MCF 10A (cell line): ENCODE data around the gene AKR1D1. TPM values are rescaled to one million over a fixed set of nuclear protein-coding genes. Genes with fewer than 3 reads are reported as not detected.
"Not testable (repeated sequence)": the region's sequence is repeated elsewhere in the genome, so short reads cannot be mapped to it uniquely, and the experiment has no call there.

Source experiments
- BruUV-seq: library from RNA; stranded (reverse); fragments of 400-500 nt; replicated peaks from 2 replicates; lab custom pipeline; 2021; lab: Mats Ljungman, UMichigan
- CTCF ChIA-PET: fragments of 300-600 bp; sonication (Branson Sonifier 250); formaldehyde crosslinking; extraction: SDS; loops from one replicate; lab custom pipeline; 2021; ENCODE audit warnings: antibody characterized with exemption, inconsistent platforms; lab: Yijun Ruan, JAX
- POLR2A ChIA-PET: fragments of 300-600, 350-650 bp; sonication (Branson Sonifier 250); formaldehyde crosslinking; extraction: SDS; loops from one replicate; lab custom pipeline; 2020; ENCODE audit warnings: antibody characterized with exemption, inconsistent platforms; lab: Yijun Ruan, JAX
- DNase-seq: peaks from one replicate; pipeline ENCODE4 v3.0.0-alpha.2; 2018; ENCODE audit not compliant: unreplicated experiment
- H3K27ac Mint-ChIP-seq: one replicate; pipeline ENCODE4 v1.8.0; 2022; ENCODE audit warnings: mild to moderate bottlenecking, low read depth, mixed read lengths; ENCODE audit not compliant: unreplicated experiment
- H3K27me3 Mint-ChIP-seq: one replicate; pipeline ENCODE4 v1.8.0; 2022; ENCODE audit warnings: mixed read lengths; ENCODE audit not compliant: insufficient read depth, unreplicated experiment
- H3K36me3 Mint-ChIP-seq: one replicate; pipeline ENCODE4 v1.8.0; 2022; ENCODE audit warnings: mild to moderate bottlenecking, moderate library complexity, mixed read lengths; ENCODE audit not compliant: insufficient read depth, unreplicated experiment
- H3K4me1 Mint-ChIP-seq: one replicate; pipeline ENCODE4 v1.8.0; 2022; ENCODE audit warnings: mixed read lengths; ENCODE audit not compliant: insufficient read depth, unreplicated experiment
- H3K4me3 Mint-ChIP-seq: one replicate; pipeline ENCODE4 v1.8.0; 2022; ENCODE audit warnings: mild to moderate bottlenecking, moderate library complexity, mixed read lengths; ENCODE audit not compliant: unreplicated experiment
- H3K9me3 Mint-ChIP-seq: one replicate; pipeline ENCODE4 v1.8.0; 2022; ENCODE audit warnings: mixed read lengths; ENCODE audit not compliant: unreplicated experiment
- CTCF ChIP-seq: fragments of 200-600 bp; IDR thresholded peaks from one replicate; pipeline ENCODE4 v1.8.0; 2022; ENCODE audit warnings: antibody characterized with exemption, mild to moderate bottlenecking; ENCODE audit not compliant: unreplicated experiment
- intact Hi-C: fragments of 100-400 bp; cut with micrococcal nuclease; formaldehyde crosslinking; loops from 2 replicates; pipeline ENCODE4 v1.14.1; 2022
- total RNA-seq: library from RNA; stranded (reverse); gene quantifications from 2 replicates; pipeline ENCODE4 v1.2.3, GENCODE V29; 2022

AKR1D1 gene
- total RNA-seq, 1 experiment from 2014 or later, result not detected

- ChIA-PET POLR2A (no interaction called here), CTCF (interaction anchor here (0.6 to 1.1 kb wide), 4 partner anchors 34 to 611 kb away, joined by 3 to 4 read pairs (median 3); no protein-coding TSS in a partner anchor)
- Mint-ChIP-seq H3K27me3 (no peaks in the 10 kb centered on the region), H3K27ac (no peak overlapping the region), H3K4me3 (no peak overlapping the region), H3K4me1 (peaks cover 12% of the 10 kb centered on the region), H3K36me3 (no peaks in the 10 kb centered on the region), H3K9me3 (peaks cover 19% of the 10 kb centered on the region)
- no peak for TF ChIP-seq CTCF
- DNase-seq, result no peak
- BruUV-seq, result no TSS peak
- intact Hi-C loops, result no loop called here
Measured at GRCh38 chr7:138075350-138075749, 909 bp upstream of the AKR1D1 start.

DNA sequence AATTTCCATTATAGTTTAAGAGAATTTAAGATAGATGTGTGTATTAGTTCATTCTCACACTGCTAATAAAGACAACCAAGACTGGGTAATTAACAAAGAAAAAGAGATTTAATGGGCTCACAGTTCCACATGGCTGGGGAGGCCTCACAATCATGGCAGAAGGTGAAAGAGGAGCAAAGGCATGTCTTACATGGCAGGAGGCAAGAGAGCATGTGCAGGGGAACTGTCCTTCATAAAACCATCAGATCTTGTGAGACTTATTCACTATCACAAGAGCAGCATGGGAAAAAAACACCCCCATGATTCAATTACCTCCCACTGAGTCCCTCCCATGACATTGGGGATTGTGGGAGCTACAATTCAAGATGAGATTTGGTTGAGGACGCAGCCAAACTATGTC is 473 bp upstream of the AKR1D1 start:
- H3K27me3 Mint-ChIP-seq, POLR2A ChIA-PET, DNase-seq, H3K36me3 Mint-ChIP-seq, H3K27ac Mint-ChIP-seq, H3K4me3 Mint-ChIP-seq, BruUV-seq, intact Hi-C loops: not testable (repeated sequence)
- H3K9me3 Mint-ChIP-seq, result peaks cover 19% of the 10 kb centered on the region
- peaks cover 12% of the 10 kb centered on the region for H3K4me1 Mint-ChIP-seq
- CTCF ChIA-PET, result interaction anchor here (0.6 to 1.1 kb wide), 4 partner anchors 33 to 612 kb away, joined by 3 to 4 read pairs (median 3); no protein-coding TSS in a partner anchor

- no TSS peak for BruUV-seq
- ChIA-PET POLR2A (no interaction called here), CTCF (no interaction called here)
- Mint-ChIP-seq H3K4me1 (peaks cover 12% of the 10 kb centered on the region), H3K4me3 (no peak overlapping the region), H3K27me3 (no peaks in the 10 kb centered on the region), H3K36me3 (no peaks in the 10 kb centered on the region), H3K9me3 (peaks cover 19% of the 10 kb centered on the region), H3K27ac (no peak overlapping the region)
- DNase-seq, result peak; percentile 60
- intact Hi-C loops, result no loop called here
- no peak for TF ChIP-seq CTCF
Measured at GRCh38 chr7:138077809-138078208, 1.6 kb downstream of the AKR1D1 start.

- Mint-ChIP-seq H3K27me3 (no peaks in the 10 kb centered on the region), H3K9me3 (peaks cover 15% of the 10 kb centered on the region), H3K4me1 (peaks cover 12% of the 10 kb centered on the region), H3K27ac (no peak overlapping the region), H3K4me3 (no peak overlapping the region), H3K36me3 (no peaks in the 10 kb centered on the region)
- no peak for DNase-seq
- no TSS peak for BruUV-seq
- ChIA-PET POLR2A (no interaction called here), CTCF (interaction anchor here (0.6 to 0.7 kb wide), 2 partner anchors 82 to 180 kb away, joined by 3 read pairs; no protein-coding TSS in a partner anchor)
- intact Hi-C loops, result no loop called here
- no peak for TF ChIP-seq CTCF
Measured at GRCh38 chr7:138079137-138079536, 2.9 kb downstream of the AKR1D1 start.
